WTC11 (cell line): Measurements from ENCODE around the gene MCM10.

Experiments
- CBFB ChIP-seq: sonication (generic); formaldehyde crosslinking; IDR thresholded peaks from 2 replicates; pipeline ENCODE4 v1.8.1; 2022; ENCODE audit warnings: mild to moderate bottlenecking, low read depth, missing genetic modification reagents
- ESRRA ChIP-seq: sonication (generic); formaldehyde crosslinking; IDR thresholded peaks from 2 replicates; pipeline ENCODE4 v1.8.1; 2022; ENCODE audit warnings: mild to moderate bottlenecking, missing genetic modification reagents, borderline replicate concordance
- MXD4 ChIP-seq: fragments of 250-450 bp; sonication (Bioruptor Pico); IDR thresholded peaks from 2 replicates; pipeline ENCODE4 v1.8.0; 2021; ENCODE audit warnings: mild to moderate bottlenecking, moderate library complexity, borderline replicate concordance
- NFE2L1 ChIP-seq: sonication (generic); formaldehyde crosslinking; IDR thresholded peaks from 2 replicates; pipeline ENCODE4 v1.8.1; 2023; ENCODE audit warnings: missing genetic modification reagents
- SP1 ChIP-seq: sonication (generic); formaldehyde crosslinking; conservative IDR thresholded peaks from 2 replicates; pipeline ENCODE4 v1.8.1; 2022; ENCODE audit warnings: missing genetic modification reagents
- ZNF121 ChIP-seq: sonication (generic); formaldehyde crosslinking; IDR thresholded peaks from 2 replicates; pipeline ENCODE4 v1.8.0; 2023; ENCODE audit warnings: missing genetic modification reagents
- TF ChIP-seq, protein P1 (sequence below): fragments of 200-600 bp; IDR thresholded peaks from 2 replicates; pipeline ENCODE4 v1.8.0; 2022; ENCODE audit warnings: antibody characterized with exemption
- TF ChIP-seq, protein P2 (sequence below): sonication (generic); formaldehyde crosslinking; IDR thresholded peaks from 2 replicates; pipeline ENCODE4 v1.8.0; 2022; ENCODE audit warnings: missing genetic modification reagents
- TF ChIP-seq, protein P3 (sequence below): sonication (generic); formaldehyde crosslinking; IDR thresholded peaks from 2 replicates; pipeline ENCODE4 v1.8.1; 2023; ENCODE audit warnings: mild to moderate bottlenecking, missing genetic modification reagents, moderate library complexity

DNA sequence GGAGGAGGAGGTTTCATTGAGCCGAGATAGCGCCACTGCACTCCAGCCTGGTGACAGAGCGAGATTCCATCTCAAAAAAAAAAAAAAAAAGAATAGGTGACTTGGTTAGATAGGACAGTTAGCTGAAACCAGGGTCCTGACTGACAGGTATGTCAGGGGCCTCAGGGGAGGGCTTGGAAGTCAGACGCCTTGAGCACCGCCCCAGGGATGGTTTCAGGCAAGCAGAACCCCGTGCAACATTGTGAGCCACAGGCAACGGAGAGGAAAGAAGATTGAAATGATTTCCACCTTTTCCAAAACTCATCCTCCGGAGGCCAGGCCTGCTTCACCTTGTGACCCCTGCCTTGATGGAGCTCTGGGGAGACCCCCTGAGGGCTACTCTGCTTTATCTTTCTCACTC, 64.2 kb downstream of the MCM10 start:
- TF ChIP-seq, protein P1, sequence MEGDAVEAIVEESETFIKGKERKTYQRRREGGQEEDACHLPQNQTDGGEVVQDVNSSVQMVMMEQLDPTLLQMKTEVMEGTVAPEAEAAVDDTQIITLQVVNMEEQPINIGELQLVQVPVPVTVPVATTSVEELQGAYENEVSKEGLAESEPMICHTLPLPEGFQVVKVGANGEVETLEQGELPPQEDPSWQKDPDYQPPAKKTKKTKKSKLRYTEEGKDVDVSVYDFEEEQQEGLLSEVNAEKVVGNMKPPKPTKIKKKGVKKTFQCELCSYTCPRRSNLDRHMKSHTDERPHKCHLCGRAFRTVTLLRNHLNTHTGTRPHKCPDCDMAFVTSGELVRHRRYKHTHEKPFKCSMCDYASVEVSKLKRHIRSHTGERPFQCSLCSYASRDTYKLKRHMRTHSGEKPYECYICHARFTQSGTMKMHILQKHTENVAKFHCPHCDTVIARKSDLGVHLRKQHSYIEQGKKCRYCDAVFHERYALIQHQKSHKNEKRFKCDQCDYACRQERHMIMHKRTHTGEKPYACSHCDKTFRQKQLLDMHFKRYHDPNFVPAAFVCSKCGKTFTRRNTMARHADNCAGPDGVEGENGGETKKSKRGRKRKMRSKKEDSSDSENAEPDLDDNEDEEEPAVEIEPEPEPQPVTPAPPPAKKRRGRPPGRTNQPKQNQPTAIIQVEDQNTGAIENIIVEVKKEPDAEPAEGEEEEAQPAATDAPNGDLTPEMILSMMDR: no peak
- TF ChIP-seq, protein P2, sequence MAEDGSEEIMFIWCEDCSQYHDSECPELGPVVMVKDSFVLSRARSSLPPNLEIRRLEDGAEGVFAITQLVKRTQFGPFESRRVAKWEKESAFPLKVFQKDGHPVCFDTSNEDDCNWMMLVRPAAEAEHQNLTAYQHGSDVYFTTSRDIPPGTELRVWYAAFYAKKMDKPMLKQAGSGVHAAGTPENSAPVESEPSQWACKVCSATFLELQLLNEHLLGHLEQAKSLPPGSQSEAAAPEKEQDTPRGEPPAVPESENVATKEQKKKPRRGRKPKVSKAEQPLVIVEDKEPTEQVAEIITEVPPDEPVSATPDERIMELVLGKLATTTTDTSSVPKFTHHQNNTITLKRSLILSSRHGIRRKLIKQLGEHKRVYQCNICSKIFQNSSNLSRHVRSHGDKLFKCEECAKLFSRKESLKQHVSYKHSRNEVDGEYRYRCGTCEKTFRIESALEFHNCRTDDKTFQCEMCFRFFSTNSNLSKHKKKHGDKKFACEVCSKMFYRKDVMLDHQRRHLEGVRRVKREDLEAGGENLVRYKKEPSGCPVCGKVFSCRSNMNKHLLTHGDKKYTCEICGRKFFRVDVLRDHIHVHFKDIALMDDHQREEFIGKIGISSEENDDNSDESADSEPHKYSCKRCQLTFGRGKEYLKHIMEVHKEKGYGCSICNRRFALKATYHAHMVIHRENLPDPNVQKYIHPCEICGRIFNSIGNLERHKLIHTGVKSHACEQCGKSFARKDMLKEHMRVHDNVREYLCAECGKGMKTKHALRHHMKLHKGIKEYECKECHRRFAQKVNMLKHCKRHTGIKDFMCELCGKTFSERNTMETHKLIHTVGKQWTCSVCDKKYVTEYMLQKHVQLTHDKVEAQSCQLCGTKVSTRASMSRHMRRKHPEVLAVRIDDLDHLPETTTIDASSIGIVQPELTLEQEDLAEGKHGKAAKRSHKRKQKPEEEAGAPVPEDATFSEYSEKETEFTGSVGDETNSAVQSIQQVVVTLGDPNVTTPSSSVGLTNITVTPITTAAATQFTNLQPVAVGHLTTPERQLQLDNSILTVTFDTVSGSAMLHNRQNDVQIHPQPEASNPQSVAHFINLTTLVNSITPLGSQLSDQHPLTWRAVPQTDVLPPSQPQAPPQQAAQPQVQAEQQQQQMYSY: no peak
- no peak for TF ChIP-seq MXD4
- TF ChIP-seq ZNF121: no peak
- no peak for TF ChIP-seq SP1 (CRISPR knock-in tag)
- TF ChIP-seq ESRRA (CRISPR knock-in tag): no peak
- TF ChIP-seq NFE2L1 (CRISPR knock-in tag): no peak
- TF ChIP-seq CBFB (CRISPR knock-in tag): no peak
- TF ChIP-seq, protein P3, sequence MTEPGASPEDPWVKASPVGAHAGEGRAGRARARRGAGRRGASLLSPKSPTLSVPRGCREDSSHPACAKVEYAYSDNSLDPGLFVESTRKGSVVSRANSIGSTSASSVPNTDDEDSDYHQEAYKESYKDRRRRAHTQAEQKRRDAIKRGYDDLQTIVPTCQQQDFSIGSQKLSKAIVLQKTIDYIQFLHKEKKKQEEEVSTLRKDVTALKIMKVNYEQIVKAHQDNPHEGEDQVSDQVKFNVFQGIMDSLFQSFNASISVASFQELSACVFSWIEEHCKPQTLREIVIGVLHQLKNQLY: no peak
